ENCODE measurements around the gene IFNL1.
"Not testable (repeated sequence)": the region's sequence is repeated elsewhere in the genome, so short reads cannot be mapped to it uniquely, and the experiment has no call there.

Gene IFNL1

DNA sequence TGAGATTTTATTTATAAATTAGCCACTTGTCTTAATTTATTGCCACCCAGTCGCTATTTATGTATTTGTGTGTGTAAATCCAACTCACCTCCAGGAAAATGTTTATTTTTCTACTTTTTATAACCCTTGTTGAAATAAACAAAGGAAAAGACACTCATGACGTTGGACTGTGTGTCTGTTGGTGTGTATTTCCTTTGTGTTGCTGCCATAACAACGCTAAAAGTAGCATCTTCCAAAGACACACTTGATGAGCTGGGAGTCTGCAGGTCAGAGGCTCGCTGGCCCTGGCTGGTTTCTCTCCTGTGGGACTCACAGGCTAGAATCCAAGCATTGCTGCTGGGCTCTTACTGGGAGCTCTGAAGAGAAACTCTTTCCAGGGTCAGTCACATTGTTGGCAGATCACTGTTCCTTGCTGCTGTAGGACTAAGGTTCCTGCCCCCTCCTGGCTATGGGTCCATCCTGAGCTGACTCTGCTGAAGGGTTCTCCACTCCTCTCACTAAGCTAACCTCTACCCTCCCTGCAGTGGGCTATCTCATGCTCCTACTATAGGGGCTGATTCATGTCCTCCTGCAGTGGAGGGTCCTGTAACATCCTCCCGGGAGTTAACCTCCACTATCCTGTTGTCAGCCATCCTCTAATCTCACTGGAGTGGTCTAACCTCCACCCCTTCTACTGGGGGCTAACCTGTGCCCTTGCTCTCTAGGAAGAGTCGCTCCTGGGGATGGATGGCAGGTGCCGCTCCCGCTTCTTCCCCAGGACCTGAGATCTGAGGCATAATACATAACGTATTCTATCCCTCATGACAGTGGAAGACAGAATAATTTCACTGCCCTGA, 26.0 kb upstream of the IFNL1 start:
- DNase-seq (ENCODE audit: low read depth) = peak; percentile 37

GRCh38 chr19:39273859-39274258, 22.3 kb upstream of the IFNL1 start:
- not testable (repeated sequence) for DNase-seq (ENCODE audit: low read depth)

DNA sequence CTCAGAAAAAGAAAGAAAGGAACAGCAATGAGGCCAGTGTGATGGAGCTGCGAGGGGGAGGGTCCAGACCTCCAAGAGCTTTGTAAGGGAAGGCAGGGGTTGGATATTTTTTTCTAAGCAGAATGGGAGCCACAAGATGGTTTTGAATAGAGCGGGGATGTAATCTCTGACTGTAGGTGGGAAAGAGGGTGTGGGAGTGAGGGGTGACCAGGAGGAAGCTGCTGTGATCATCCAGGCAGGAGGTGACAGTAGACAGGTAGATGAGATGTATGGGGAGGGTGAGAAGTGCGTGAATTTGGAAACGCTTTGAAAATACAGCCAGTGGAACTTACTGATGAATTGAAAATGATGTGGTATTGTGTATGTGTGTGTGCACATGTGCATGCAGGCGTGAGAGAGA, 20.6 kb upstream of the IFNL1 start:
- no peak for DNase-seq (ENCODE audit: low read depth)

DNA sequence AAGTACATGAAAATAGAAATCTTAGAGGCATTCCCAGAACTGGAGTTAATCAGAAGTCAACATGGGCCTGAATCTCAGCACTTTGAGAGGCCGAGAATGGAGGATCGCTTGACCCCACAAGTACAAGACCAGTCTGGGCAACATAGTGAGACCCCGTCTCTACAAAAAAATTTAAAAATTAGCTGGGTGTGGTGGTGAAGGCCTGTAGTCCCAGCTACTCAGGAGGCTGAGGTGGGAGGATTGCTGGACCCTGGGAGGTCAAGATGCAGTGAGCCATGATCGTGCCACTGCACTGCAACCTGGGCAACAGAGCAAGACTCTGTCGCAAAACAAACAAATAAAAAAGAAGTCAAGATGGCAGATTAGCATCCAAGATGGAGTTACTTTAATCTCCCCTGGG, 19.5 kb upstream of the IFNL1 start:
- no peak for DNase-seq (ENCODE audit: low read depth)

- peak; percentile 25 for DNase-seq (ENCODE audit: low read depth)
Observed at GRCh38 chr19:39277598-39277997, 18.6 kb upstream of the IFNL1 start.

DNA sequence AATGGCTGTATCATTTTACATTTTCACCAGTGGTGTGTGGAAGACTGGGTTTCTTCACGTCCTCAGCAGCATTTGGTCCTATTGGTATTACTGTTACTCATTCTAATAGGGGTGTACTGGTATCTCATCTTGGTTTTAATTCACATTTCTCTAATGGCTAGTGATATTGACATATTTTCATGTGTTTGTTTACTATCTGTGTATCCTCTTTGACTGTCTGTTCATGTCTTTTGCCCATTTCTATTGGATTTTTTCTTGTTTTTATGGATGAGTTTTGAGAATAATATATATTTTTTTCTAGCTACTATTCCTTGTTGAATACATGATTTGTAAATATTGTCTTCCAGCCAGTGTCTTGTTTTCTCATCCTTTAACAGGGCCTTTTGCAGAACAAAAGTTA, 14.2 kb upstream of the IFNL1 start:
- DNase-seq (ENCODE audit: low read depth) = no peak

- DNase-seq (ENCODE audit: low read depth) = no peak
Observed at GRCh38 chr19:39284032-39284431, 12.2 kb upstream of the IFNL1 start.

- no peak for DNase-seq (ENCODE audit: low read depth)
Observed at GRCh38 chr19:39293394-39293793, 2.8 kb upstream of the IFNL1 start.

DNA sequence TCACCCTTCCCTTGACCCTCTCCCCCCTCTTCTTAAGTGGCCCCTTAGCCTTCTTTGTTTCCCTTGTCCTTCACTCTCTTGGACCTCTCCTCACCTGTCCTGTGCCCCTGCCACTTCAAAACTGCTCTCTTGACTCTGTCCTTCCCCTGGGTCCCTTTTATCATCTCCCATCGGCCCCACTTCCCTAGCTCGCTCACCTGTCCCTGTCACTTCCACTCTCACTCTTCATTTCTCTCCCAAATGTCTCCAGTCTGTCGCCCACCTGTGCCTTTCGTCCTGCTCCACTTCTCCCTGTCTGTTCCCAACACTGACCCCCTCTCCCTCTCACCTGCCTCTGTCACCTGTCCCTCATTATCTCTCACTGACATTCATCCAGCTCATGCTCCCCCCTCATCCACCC, 699 bp downstream of the IFNL1 start:
- no peak for DNase-seq (ENCODE audit: low read depth)

GRCh38 chr19:39297931-39298634, 1.9 kb downstream of the IFNL1 start:
- no peak for DNase-seq (ENCODE audit: low read depth)

DNA sequence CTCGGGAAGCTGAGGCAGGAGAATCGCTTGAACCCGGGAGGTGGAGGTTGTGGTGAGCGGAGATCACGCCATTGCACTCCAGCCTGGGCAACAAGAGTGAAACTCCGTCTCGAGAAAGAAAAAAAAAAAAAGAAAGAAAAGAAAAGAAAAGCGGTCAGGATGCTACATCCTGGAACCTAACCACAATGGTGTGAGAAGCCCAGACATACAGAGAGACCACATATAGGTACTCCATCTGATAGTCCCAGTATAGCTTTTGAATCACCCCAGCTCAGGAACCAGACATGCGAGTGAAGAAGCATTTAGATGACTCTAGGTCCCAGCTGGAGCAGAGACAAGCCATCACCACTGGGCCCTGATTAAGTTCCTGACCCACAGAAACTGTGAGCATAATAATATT, 3.2 kb downstream of the IFNL1 start:
- DNase-seq (ENCODE audit: low read depth) = no peak

DNA sequence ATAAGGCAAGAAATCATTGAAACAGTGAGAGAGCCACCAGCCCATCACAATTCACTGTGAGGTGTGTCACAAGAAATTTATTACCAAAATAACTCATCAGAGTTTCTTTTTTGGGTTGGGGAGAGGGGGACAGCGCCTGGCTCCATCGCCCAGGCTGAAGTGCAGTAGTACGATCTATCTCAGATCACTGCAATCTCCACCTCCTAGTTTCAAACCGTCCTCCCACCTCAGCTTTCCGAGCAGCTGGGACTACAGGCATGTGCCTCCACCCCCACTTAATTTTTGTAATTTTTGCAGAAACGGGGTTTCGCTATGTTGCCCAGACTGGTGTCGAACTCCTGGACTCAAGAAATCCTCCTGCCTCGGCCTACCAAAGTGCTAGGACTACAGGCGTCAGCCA, 3.6 kb downstream of the IFNL1 start:
- no peak for DNase-seq (ENCODE audit: low read depth)

GRCh38 chr19:39301021-39301420, 4.8 kb downstream of the IFNL1 start:
- no peak for DNase-seq (ENCODE audit: low read depth)

- DNase-seq (ENCODE audit: low read depth) = no peak
Observed at GRCh38 chr19:39301562-39301961, 5.4 kb downstream of the IFNL1 start.

- no peak for DNase-seq (ENCODE audit: low read depth)
Observed at GRCh38 chr19:39303373-39304184, 7.4 kb downstream of the IFNL1 start.

- DNase-seq (ENCODE audit: low read depth) = no peak
Observed at GRCh38 chr19:39304185-39304513, 7.9 kb downstream of the IFNL1 start.

DNA sequence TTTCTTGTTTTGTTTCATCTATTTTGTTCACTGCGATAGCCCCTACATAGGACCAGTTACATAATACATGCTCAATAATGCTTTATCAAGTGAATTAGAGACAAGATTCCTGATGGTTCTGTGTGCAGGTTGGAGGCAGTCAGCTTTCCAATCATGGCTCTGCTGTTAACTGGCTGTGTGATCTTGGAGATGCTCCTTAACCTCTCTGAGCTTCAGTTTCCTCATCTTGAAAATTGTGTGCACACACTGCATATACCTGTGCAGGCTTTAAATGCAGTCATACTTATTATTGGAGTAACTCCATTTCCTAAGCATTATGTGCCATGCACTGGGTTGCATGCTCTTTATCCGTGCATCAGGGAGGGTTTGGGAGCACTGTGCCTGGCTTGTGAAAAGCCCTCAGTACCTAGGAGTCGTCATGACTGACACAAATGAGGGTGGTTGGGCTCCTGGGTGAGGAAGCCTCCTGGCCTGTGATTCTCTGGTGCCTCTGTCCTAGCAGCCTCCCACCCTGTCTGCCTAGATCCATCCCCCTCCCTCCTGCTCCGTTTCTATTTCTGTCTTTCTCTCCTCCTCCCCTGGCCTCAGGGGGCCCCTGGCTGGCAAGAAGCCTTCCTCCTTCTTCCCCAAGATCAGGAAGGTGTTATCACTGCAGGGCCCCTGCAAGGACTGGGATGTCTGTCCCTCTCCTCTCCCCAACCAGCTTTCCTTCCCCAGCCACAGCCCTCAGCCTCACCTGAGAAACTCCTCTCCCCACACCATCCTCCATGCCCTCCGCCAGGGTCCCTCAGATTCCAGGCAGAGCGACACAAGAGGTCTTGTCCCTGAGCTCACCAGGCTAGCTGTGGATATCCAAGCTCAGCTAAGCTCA, 8.7 kb downstream of the IFNL1 start:
- no peak for DNase-seq (ENCODE audit: low read depth)

DNA sequence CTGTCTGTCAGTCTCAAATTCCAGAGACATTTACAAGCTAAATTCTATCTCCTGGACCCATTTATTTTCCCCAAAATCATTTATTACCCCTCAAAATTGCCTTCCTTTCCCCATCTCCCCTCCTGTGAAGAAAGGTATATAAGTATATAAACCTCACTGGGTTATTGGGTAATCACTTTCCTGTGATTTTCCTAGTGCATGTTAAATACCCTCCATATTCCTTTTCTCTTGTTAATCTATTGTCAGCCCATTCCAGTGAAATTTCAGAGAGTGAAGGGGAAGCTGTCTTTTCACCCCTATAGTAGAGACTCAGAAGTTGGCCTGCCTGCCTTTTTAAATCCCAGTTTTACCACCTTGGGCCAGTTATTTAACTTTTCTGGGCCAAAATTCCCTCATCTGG, 9.9 kb downstream of the IFNL1 start:
- DNase-seq (ENCODE audit: low read depth) = no peak

DNA sequence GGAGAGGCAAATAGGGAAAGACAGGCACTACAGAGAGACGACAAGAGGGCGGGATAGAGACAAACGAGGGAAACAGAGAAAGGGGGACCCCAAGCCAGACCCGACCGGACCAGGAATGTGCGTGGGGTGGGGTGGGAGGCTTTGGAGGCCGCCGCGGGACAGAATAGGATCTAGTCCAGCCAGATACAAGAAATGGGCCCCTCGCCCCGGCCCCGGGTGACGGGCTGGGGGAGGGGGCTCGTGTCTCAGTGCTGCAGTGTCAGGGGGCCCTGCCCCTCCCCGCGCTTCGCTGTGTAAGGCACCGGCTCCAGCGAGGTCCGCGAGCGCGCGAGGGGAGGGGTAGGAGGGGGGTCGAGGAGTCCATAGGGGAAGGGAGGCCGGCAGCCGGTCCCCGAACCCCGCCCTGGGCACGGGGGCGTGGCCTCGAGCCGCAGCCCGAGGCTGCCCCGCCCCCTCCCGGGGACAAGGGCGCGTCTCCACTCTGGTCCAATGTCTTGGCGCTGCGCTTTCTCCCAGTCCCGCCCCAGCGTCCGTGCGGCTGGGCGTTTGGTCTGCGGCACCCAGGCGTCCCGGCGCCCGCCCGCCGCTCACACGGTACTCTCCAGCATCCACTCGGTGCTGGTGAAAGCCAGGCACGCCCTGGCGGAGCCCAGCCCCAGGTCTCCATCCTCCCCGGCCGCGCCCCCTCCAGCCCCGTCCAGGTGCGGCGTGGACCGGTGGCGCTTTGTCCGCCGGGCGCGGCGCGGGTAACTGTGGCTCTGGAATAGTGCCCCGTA, 11.0 kb downstream of the IFNL1 start:
- no peak for DNase-seq (ENCODE audit: low read depth)

DNA sequence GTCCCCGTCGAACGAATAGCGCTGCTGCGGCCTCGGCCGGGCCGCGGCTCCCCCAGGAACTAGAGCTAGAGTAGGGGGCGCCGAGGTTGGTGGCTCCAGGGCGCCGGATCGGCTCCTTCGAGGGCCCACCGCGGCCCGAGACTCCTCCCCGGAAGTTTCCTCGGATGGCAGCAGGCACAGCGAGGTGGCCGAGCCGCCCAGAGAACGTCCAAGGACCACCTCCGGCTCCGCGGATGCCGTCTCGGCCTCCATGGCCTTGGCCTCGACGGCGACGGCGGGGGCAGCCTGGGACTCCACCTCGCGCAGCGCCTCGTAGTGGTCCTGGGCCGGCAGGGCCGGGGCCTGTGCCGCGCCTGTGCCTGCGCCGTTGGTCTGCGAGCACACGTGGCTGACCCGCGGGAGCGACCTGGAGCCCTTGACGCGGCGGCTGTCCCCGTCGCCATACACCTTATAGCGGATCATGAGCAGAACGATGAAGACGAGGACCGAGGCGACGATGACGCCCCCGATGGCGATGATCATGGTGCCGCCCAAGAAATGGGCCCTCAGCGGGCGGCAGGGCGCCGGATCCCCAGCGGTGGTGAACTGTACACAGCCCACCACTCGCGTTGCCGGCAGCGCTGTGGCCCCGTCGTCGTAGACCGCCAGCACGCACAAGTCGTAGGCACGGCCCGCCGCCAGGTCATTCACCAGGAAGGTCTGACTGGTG, 11.8 kb downstream of the IFNL1 start:
- DNase-seq (ENCODE audit: low read depth) = no peak

All from ELR (cell line).